Fibroblast of skin of left biceps (primary cell): ENCODE results near the gene PLA2G12B.
"Not testable (repeated sequence)": the region's sequence is repeated elsewhere in the genome, so short reads cannot be mapped to it uniquely, and the experiment has no call there.

Source experiments
- DNase-seq, 2 experiments: peaks; one replicate each; pipeline ENCODE4 v3.0.0-alpha.2; 2013; ENCODE audit warnings: low read depth in 2 of 2

PLA2G12B gene

DNA sequence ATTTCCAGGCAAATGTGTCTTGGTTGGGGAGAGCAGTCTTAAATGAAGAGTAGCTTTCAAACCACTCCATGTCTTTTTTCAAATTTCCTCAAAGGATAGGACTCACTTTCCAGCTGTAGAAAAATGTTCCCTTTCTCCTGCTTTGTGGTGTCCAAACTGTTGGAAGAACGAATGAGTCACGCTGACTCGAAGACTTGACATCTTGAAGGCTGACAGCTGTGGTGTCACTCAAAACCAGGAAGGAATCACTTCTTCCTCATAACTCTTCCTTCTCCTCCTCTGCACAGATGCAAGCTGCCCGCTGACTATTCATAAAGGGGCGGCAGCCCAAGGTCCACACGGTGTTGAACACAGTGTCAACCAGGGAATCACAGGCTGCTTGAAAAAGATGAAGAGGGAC is 19.2 kb downstream of the PLA2G12B start:
- no peak for DNase-seq

DNA sequence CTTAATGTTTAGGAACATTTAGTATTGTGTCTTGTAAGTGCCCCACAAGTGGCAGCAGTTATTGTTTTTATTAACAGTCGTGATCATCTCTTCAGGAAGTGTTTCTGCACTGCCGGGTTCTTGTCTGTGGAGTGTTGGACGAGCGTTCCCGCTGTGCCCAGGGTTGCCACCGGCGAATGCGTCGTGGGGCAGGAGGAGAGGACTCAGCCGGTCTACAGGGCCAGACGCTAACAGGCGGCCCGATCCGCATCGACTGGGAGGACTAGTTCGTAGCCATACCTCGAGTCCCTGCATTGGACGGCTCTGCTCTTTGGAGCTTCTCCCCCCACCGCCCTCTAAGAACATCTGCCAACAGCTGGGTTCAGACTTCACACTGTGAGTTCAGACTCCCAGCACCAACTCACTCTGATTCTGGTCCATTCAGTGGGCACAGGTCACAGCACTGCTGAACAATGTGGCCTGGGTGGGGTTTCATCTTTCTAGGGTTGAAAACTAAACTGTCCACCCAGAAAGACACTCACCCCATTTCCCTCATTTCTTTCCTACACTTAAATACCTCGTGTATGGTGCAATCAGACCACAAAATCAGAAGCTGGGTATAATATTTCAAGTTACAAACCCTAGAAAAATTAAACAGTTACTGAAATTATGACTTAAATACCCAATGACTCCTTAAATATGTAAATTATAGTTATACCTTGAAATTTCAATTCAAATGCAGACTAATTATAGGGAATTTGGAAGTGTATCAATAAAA is 22.2 kb downstream of the PLA2G12B start:
- no peak for DNase-seq

DNA sequence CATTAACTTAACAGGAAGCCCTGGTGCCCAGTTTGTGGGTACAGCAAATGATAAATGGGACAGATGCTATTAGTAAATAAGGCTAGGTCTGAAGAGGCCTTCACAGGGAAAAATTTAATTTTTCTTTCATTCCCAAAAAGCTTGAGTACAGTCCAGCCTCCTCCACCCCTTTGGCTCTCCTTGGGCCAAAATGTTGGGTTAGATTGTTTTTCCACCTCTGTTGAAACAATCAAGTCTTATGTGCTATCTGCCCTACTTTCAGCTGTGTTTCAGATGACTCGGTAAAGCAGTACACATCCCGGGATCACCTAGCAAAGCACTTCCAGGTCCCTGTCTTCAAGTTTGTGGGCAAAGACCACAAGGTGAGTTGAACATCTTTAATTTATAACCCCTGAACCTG is 24.3 kb downstream of the PLA2G12B start:
- no peak for DNase-seq

DNA sequence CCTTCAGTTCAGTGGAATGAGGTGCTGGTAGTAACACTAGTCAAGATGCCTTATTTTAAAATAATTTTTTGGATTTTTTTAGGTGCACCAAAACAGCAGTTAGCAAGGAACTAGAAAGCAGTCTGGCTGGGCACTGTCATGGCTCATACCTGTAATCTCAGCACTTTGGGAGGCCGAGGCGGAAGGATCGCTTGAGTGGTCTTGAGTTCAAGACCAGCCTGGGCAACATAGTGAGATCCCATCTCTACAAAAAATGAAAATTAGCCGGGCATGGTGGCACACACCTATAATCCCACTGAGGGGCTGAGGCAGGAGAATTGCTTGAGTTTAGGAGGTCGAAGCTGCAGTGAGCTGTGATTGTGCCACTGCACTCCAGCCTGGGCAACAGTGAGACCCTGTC is 25.8 kb downstream of the PLA2G12B start:
- DNase-seq, result no peak

DNA sequence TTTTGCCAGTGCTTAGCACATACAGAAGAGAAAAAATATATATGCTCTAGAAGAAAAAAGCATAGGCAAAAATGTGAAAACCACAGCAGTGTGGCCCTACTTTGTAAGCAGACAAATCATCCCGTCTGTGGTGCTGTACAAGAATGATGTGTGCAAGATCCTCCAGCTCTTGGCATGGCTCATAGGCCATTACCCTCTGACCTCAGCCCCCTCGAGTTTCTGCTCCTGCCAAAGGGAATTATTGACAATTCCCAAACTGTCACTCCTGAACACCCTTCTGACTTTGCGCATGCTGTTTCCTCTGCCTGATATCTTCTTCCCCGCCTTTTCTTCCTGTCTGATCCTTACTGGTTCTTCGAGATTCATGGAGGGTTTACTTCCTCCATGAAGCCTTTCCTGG is 27.1 kb downstream of the PLA2G12B start:
- DNase-seq, result no peak

DNA sequence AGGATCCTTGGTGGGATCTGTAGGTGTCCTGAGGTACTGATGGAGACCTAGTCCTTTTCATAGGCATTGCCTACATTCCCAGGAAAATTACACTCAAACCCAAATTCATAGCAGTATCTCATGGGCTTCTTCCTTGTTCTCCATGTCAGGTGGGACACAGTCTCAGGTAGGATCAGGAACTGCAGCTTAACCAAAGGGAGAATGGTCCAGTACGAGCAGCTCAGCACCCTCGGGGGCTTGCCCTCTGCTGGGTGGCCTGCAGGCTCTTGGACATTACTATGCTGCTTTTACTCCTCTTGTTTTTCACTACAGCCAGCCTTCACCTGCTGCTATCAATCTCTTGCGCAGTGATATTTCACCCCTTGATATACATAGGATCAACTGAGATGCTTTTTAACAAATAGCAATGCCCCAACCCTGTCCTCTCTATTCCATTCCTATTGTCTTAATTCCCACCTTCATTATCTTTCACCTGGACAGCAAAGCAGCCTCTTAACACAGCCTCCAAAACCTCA is 28.6 kb downstream of the PLA2G12B start:
- no peak for DNase-seq

DNA sequence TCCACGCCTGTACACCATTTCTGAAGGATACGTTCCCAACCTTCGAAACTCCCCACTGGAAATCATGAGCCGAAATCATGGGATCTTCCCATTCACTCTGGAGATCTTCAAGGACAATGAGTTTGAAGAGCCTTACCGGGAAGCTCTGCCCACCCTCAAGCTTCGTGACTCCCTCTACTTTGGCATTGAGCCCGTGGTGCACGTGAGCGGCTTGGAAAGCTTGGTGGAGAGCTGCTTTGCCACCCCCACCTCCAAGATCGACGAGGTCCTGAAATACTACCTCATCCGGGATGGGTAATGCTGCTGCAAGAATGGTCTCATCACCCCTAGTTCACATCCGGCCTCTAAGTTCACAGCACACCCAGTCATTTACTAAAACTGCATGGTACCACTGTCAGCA is 30.3 kb downstream of the PLA2G12B start:
- DNase-seq, result no peak

DNA sequence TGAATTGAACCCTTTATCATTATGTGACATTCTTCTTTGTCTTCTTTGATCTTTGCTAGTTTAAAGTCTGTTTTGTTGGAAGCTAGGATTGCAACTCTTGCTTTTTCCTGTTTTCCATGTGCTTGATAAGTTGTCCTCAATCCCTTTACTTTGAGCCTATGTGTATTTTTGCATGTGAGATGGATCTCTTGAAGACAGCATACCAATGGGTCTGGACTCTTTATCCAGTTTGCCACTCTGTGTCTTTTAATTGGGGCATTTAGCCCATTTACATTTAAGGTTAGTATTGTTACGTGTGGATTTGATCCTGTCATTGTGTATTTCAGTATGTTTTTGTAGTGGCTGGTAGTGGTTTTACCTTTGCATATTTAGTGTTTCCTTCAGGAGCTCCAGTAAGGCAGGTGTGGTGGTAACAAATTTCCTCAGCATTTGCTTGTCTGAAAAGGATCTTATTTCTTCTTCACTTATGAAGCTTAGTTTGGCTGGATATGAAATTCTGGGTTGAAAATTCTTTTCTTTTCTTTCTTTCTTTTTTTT is 33.4 kb downstream of the PLA2G12B start:
- DNase-seq, result not testable (repeated sequence)

DNA sequence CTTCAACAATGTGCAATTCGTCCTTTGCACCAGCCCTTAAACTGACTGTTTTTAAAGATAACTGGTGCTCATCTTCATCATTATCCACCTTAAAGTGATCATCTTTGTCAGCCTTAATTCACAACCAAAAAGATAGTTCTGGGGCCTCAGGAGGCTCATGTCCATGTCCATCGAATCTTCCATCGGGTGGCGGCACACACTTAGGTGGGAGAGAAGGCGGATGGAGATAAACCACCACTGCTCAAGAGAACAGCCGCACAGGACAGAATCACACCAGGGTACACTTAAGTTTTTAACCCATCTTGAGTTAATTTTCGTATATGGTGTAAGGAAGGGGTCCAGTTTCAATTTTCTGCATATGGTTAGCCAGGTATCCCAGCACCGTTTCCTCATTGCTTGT is 36.3 kb downstream of the PLA2G12B start:
- DNase-seq, result no peak

DNA sequence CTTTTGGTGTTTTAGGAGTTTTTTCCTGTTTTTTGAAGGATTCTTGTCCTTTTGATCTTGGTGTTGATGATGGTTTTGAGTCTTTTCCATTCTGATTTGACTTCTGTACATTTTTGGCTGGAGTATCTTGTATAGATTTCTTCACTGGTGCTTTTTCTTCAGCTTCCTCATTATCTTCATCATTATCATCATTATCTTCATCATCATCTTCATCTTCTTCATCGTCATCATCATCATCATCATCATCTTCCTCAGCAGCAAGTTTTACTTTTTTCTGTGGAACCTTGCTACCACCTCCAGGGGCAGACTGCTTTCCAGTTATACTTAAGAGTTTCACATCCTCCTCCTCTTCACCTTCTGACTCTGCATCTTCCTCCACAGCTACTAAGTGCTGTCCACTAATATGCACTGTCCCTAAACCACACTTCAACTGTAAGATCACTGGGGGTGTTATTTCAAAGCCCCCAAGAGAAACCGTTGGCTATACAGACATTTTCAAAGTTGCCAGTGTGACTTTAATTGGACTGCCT is 36.7 kb downstream of the PLA2G12B start:
- DNase-seq, result not testable (repeated sequence)

DNA sequence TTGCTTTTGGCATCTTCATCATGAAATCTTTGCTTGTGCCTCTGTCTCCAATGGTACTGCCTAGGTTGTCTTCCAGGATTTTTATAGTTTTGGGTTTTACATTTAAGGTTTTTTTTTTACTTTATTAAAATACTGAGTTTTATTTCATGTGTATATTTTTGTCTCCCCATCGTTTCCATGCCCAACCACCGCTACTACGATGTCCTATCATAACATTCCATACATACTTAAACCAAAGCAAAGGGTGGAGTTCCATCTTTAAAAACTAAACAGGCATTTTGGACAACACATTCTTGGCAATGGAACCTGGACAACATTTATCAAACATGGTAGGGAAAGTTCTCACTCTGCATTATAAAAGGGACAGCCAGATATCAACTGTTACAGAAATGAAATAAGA is 37.4 kb downstream of the PLA2G12B start:
- not testable (repeated sequence) for DNase-seq

DNA sequence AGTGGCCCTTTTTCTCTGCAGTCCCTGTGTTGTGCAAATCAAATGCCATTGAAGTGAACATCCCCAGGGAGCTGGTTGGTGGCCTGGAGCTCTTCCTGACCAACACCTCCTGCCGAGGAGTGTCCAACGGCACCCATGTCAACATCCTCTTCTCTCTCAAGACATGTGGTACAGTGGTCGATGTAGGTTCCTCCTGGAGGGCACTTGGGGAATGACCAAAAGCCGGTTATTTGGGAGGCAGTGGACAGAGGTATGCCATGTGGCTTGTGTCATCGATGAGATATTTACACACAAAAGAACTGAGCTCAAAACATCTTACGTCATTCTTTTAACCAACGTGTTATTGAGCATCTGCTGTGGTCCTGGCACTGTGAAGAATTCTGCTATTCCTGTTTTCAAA is 41.3 kb downstream of the PLA2G12B start:
- DNase-seq, result no peak

DNA sequence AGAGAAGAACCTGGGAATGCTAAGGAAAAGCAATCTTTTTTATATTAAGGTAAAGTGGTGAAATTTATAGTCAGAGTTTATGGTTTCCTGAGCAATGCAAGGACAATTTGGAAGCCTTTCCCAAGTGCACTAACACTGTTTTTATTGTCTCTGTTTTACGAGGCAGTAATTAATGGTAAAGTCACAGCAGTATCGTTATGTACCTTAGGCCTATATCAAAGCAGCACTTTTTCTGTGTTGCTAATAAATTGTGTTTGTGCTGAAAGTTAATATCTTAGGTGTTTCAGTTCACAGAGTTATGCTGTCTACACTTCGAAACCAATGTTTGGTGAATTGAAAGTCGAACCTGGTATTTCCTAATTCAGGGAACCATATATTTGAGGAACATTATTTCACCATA is 41.9 kb downstream of the PLA2G12B start:
- DNase-seq, result no peak

DNA sequence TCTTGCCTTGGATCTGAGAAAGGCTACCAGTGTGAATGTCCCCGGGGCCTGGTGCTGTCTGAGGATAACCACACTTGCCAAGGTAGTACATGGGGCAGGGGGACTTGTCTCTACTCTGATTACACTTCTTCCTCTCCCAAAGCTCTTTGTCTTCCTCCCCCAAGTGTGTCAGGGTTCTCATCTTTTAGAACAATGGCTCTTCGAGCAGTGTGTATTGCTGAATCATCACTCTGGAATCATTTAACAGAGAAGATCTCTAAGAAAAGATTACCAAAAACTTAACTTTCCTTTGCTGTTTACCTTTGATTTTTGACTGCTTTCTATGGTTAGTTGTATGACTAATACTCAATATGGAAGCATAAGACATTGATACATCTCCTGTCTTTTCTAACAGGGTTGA is 42.8 kb downstream of the PLA2G12B start:
- DNase-seq, result no peak

DNA sequence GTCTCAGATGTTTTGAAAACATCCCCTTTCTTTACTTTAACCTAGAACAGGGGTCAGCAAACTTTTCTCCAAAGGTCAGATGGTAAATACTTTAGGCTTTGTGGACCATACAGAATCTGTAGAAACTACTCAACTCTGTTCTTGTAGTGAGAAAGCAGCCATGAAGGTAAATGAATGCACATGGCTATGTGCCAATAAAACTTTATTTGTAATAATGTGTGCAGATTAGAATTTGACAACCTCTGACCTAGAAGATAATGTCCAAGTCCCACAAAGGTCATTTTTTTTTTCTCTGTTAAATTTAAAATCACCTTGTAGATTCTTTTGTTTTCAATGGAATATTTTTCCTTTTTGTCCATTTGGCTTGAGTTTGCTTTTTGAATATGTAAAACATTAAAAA is 43.9 kb downstream of the PLA2G12B start:
- no peak for DNase-seq

DNA sequence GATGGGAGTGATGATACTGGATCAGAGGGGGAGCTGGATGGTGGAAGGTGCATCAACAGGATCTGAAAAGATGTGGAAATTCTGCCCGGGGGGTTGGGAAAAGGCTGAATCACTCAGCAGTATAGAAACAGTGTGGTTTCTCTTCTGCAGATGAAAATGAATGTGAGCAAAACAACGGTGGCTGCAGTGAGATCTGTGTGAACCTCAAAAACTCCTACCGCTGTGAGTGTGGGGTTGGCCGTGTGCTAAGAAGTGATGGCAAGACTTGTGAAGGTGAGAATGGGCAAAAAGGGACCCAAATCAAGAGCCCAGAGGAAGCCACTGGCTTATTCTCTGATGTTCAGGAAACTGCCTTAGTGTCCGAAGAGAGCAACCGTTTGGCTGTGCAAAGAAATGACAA is 48.2 kb downstream of the PLA2G12B start:
- DNase-seq, result no peak

DNA sequence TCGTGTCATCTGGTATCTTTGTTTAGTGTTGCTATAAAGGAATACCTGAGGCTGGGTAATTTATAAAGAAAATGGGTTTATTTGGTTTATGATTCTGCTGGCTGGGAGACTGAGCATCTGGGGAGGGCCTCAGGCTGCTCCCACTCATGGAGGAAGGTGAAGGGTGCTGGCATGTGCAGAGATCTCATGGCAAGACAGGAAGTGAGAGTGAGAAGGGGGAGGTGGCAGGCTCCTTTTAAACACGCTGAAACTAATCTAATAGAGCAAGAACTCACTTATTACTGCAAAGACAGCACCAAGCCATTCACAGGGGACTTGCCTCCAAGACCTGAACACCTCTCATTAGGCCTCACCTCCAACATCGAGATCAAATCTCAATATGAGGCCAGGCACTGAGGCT is 49.8 kb downstream of the PLA2G12B start:
- no peak for DNase-seq

DNA sequence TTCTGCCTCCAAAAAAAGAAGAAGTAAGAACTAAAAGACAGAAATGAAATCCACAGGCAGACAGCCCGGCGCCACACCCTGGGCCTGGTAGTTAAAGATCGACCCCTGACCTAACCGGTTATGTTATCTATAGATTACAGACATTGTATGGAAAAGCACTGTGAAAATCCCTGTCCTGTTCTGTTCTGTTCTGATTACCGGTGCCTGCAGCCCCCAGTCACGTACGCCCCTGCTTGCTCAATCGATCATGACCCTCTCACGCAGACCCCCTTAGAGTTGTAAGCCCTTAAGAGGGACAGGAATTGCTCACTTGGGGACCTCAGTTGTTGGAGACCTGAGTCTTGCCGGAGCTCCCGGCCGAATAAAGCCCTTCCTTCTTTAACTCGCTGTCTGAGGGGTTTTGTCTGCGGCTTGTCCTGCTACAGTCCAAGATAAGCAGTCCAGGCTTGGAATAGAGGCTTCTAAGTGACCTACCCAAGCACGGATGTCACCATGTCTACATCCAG is 50.6 kb downstream of the PLA2G12B start:
- not testable (repeated sequence) for DNase-seq

DNA sequence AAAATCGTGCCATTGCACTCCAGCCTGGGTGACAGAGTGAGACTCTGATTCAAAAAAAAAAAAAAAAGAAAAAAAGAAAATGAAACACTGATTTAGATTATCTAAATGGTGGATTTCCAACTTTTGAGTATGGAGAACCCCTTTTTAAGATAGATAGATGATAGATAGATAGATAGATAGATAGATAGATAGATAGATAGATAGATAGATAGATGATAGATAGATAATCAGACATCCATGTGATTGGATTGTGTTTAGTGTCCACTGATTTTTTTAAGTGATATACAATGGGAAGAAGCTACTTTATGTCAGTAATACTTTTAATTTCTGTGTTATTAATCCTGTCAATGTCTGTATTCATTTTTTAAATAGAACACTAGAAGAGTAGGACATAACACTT is 55.1 kb downstream of the PLA2G12B start:
- DNase-seq, result no peak

DNA sequence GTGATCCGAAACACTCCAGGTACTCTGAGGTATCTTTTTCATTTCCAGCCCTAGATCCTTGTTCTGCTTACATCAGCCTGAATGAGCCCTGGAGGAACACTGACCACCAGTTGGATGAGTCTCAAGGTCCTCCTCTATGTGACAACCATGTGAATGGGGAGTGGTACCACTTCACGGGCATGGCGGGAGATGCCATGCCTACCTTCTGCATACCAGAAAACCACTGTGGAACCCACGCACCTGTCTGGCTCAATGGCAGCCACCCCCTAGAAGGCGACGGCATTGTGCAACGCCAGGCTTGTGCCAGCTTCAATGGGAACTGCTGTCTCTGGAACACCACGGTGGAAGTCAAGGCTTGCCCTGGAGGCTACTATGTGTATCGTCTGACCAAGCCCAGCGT is 56.0 kb downstream of the PLA2G12B start:
- DNase-seq, result no peak

DNA sequence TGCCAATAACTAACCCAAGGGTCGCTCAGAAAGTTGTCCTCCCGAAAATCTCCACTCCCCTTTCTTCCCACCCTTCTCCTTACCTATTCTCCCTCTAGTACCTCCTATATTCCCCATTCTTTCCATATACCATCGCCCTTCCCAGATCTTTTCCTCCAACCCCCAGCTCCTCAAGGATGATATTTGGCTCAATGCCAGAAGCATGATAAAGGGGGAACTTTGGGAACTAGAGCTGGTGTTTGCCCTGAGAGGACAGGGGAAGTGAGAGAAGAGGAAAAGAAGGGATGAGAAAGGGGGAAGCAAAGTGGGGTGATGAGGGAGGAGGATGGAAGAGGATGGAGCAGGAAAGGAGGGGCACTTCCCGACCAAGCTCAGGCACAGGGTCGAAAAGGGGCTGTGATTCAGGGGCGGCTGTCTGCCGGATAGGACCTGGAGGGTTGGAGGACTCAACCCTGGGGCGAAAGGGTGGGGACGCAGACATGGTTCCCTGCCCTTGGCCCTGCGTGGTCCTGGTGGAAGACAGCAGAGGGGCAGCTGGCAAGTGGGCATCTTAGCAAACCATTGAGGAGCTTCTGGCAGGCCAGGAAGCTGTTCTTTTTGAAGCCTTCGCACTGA is 59.3 kb downstream of the PLA2G12B start:
- no peak for DNase-seq

DNA sequence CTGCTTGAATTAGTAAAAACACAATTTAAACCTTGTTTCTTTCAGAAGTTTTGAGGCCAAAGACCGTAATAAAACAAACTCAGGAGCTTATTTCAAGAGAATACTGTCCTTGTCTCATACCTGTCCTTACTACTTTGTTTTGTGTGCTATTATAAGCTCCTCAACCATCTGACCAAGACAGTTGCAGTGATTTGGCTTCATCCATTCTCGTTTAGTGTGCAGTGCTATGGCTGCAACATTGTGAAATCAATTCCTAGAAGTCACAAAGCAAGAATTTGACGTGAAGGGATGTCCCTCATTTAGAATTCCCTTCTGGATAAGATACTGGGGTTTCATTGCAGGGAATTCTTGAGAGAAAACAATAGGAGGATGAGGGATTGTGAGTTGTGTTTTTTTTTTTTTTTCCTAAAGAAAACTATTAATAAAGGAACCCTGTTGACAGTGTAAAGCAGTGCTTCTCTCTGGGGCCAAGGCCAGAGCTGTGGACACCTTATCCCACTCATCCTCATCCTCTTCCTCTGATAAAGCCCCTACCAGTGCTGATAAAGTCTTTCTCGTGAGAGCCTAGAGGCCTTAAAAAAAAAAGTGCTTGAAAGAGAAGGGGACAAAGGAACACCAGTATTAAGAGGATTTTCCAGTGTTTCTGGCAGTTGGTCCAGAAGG is 61.3 kb downstream of the PLA2G12B start, which contains the start of gene OIT3:
Gene OIT3 (plus strand): TSS at position 604 of the 663 bp plus-strand sequence. CDS start 60 bp downstream, outside the sequence.
- DNase-seq, result no peak
